HEK293T (cell line): Measurements from ENCODE around the gene ERC2.

Experiments used
- BHLHE40 ChIP-seq: fragments of 450-650 bp; IDR thresholded peaks from 2 replicates; pipeline ENCODE4 v1.6.1; 2016; ENCODE audit warnings: mild to moderate bottlenecking, moderate library complexity, borderline replicate concordance
- ELF4 ChIP-seq: fragments of 450-650 bp; IDR thresholded peaks from 2 replicates; pipeline ENCODE4 v1.6.1; 2017; ENCODE audit warnings: antibody characterized with exemption
- FOXA1 ChIP-seq: fragments of 450-650 bp; IDR thresholded peaks from 2 replicates; pipeline ENCODE4 v1.6.1; 2016; ENCODE audit warnings: mild to moderate bottlenecking
- FOXK2 ChIP-seq: fragments of 450-650 bp; IDR thresholded peaks from 2 replicates; pipeline ENCODE4 v1.6.1; 2016; ENCODE audit warnings: mild to moderate bottlenecking
- FOXM1 ChIP-seq: fragments of 450-650 bp; IDR thresholded peaks from 2 replicates; pipeline ENCODE4 v1.6.1; 2017; ENCODE audit warnings: mild to moderate bottlenecking, borderline replicate concordance
- HDGF ChIP-seq: fragments of 450-650 bp; IDR thresholded peaks from 2 replicates; pipeline ENCODE4 v1.6.1; 2017; ENCODE audit warnings: antibody characterized with exemption, borderline replicate concordance
- L3MBTL2 ChIP-seq: fragments of 450-650 bp; conservative IDR thresholded peaks from 2 replicates; pipeline ENCODE4 v1.6.1; 2016; ENCODE audit warnings: mild to moderate bottlenecking
- LEF1 ChIP-seq: fragments of 450-650 bp; IDR thresholded peaks from 2 replicates; pipeline ENCODE4 v1.6.1; 2017; ENCODE audit warnings: mild to moderate bottlenecking, borderline replicate concordance
- PKNOX1 ChIP-seq: fragments of 450-650 bp; IDR thresholded peaks from 2 replicates; pipeline ENCODE4 v1.6.1; 2016
- SP1 ChIP-seq: fragments of 450-650 bp; IDR thresholded peaks from 2 replicates; pipeline ENCODE4 v1.6.1; 2017
- SUZ12 ChIP-seq: fragments of 450-650 bp; IDR thresholded peaks from 2 replicates; pipeline ENCODE4 v1.6.1; 2016; ENCODE audit warnings: mild to moderate bottlenecking
- TARDBP ChIP-seq: fragments of 450-650 bp; IDR thresholded peaks from 2 replicates; pipeline ENCODE4 v1.6.1; 2016
- ZNF384 ChIP-seq: fragments of 450-650 bp; IDR thresholded peaks from 2 replicates; pipeline ENCODE4 v1.6.1; 2016

DNA sequence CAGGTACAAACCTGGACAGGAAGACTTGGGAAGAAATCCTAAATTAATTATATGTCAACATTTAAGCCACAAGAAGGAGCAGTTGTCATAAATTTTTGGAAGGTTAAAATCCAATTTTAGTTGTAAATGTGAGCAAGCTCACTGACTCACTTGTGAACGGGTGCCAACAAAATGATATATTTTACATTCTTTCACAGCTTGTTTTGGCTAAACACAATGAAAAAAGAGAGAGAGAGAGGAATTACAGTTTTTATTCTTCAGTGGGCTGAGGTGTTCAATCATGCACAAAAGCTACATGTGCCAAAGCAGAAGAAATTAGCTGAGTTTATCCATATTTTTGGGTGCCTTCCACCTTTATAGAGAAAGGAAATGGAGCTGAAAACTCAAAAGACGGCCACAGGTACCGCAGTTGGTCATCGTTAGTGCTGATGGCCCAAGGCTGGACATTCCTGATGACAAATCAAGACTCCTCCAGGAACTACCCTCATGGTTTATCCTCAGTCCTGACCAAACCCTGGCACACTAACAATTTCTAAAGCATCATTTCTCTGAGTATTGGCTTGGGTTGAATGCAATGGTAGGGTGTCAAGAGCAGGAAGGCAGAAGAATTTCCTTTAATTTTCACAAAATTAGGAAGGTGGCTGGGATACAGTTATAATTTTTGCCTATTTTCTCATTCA, 943.6 kb downstream of the ERC2 start:
- no peak for TF ChIP-seq SP1
- TF ChIP-seq FOXK2, result no peak
- TF ChIP-seq TARDBP, result no peak
- no peak for TF ChIP-seq PKNOX1
- TF ChIP-seq LEF1, result no peak
- TF ChIP-seq HDGF, result no peak
- no peak for TF ChIP-seq BHLHE40
- no peak for TF ChIP-seq L3MBTL2
- TF ChIP-seq ELF4, result no peak
- no peak for TF ChIP-seq SUZ12
- no peak for TF ChIP-seq FOXA1
- no peak for TF ChIP-seq ZNF384
- no peak for TF ChIP-seq FOXM1
